Endodermal cell (in vitro differentiated cells): ENCODE data around the gene RIPK3. TPM values are rescaled to one million over a fixed set of nuclear protein-coding genes. Genes with fewer than 3 reads are reported as not detected.
A peak's percentile ranks its signal among the peaks of the same experiment; 100 is the strongest.

Experiments
- DNase-seq: peaks from one replicate; pipeline ENCODE4 v3.0.0-alpha.2; 2017
- H3K27ac ChIP-seq: 2 replicates; pipeline ENCODE4 v1.5.1; 2013; ENCODE audit warnings: mild to moderate bottlenecking, low read depth, low read length, moderate library complexity
- H3K27me3 ChIP-seq: 2 replicates; pipeline ENCODE4 v1.6.1; 2013; ENCODE audit warnings: mild to moderate bottlenecking, low read length, moderate library complexity; ENCODE audit not compliant: insufficient read depth, control insufficient read depth, poor library complexity, severe bottlenecking
- H3K36me3 ChIP-seq: 2 replicates; pipeline ENCODE4 v1.7.0; 2013; ENCODE audit warnings: mild to moderate bottlenecking, low read length, moderate library complexity; ENCODE audit not compliant: control insufficient read depth, insufficient read depth
- H3K4me1 ChIP-seq: one replicate; pipeline ENCODE4 v1.7.0; 2013; ENCODE audit warnings: low read length; ENCODE audit not compliant: control insufficient read depth, insufficient read depth
- H3K4me3 ChIP-seq: 2 replicates; pipeline ENCODE4 v1.5.1; 2013; ENCODE audit warnings: mild to moderate bottlenecking, low read length, moderate library complexity
- H3K9ac ChIP-seq: 2 replicates; pipeline ENCODE4 v1.6.1; 2013; ENCODE audit warnings: mild to moderate bottlenecking, low read length, moderate library complexity; ENCODE audit not compliant: poor library complexity, severe bottlenecking; ENCODE audit errors: extremely low read depth
- H3K9me3 ChIP-seq: 2 replicates; pipeline ENCODE4 v1.6.1; 2013; ENCODE audit warnings: mild to moderate bottlenecking, low read length, moderate library complexity; ENCODE audit not compliant: control insufficient read depth
- H3K27ac Mint-ChIP-seq: 2 replicates; pipeline ENCODE4 v1.8.0; 2020; ENCODE audit warnings: mixed read lengths
- H3K27me3 Mint-ChIP-seq: 2 replicates; pipeline ENCODE4 v1.8.0; 2021; ENCODE audit warnings: mild to moderate bottlenecking, mixed read lengths; ENCODE audit not compliant: insufficient read depth
- H3K36me3 Mint-ChIP-seq: 2 replicates; pipeline ENCODE4 v1.8.0; 2020; ENCODE audit warnings: low read depth, mixed read lengths
- H3K4me1 Mint-ChIP-seq: 2 replicates; pipeline ENCODE4 v1.8.0; 2020; ENCODE audit warnings: mixed read lengths
- H3K4me3 Mint-ChIP-seq: 2 replicates; pipeline ENCODE4 v1.8.0; 2020; ENCODE audit warnings: mild to moderate bottlenecking, moderate library complexity, mixed read lengths
- H3K9me3 Mint-ChIP-seq: 2 replicates; pipeline ENCODE4 v1.8.0; 2020; ENCODE audit warnings: mild to moderate bottlenecking, mixed read lengths
- WGBS, 2 experiments: methylation state at CpG; one replicate each; pipeline versions ENCODE4 v1.1.5 to v1.1.7; 2013; ENCODE audit warnings: missing lambda C conversion rate in 2 of 2, mixed read lengths in 1 of 2; ENCODE audit not compliant: insufficient coverage in 1 of 2, insufficient read length in 1 of 2; 5-methylcytosine and 5-hydroxymethylcytosine counted together
- total RNA-seq, 2 donors: library from RNA; stranded (reverse); fragmentation: NEBNext Ultra II Directional in 1 of 2; extraction: Animal tissue kit (Norgen Biotek cat#: 25700) in 1 of 2; gene quantifications; 2 replicates in 1 of 2; 3 replicates in 1 of 2; pipeline ENCODE4 v1.2.1, GENCODE V29; 2021
- TF ChIP-seq, protein P1 (sequence below): fragments of 200-600 bp; sonication (generic); conservative IDR thresholded peaks from 2 replicates; pipeline ENCODE4 v1.5.0; 2021; ENCODE audit warnings: antibody characterized with exemption, mild to moderate bottlenecking

Gene RIPK3
- total RNA-seq, 2 donors from 2014 or later = not detected

DNA sequence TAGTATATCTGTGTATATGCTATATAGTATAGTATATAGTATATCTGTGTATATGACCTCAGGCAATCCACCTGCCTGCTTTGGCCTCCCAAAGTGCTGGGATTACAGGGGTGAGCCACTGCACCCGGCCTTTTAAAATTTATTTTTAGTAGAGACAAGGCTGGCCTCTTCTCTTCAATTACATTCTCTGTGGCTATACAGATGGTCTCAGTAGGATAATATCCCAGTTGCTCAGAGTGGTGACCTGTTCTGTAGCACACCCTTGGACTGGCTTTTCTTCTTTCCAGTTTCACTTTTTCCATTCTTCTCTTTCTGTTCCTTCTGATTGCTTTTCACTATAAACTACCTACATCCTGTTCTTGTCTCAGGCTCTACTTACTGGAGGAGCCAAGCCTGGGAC lies 25.1 kb upstream of the RIPK3 start:
- Mint-ChIP-seq H3K4me3 (no peak overlapping the region), H3K9me3 (peaks cover 6% of the 10 kb centered on the region), H3K27me3 (peaks cover 43% of the 10 kb centered on the region), H3K27ac (no peak overlapping the region), H3K4me1 (peaks cover 8% of the 10 kb centered on the region), H3K36me3 (no peaks in the 10 kb centered on the region)
- 100% methylated on average over 1 of the region's 1 CpG; no CpG with 5 or more reads in 1 of the 2 experiments for WGBS, 2 experiments
- Histone ChIP-seq H3K36me3 (no peaks in the 10 kb centered on the region), H3K9me3 (peaks cover 4% of the 10 kb centered on the region), H3K27me3 (peaks cover 34% of the 10 kb centered on the region), H3K4me3 (no peak overlapping the region), H3K27ac (no peak overlapping the region), H3K9ac (no peak overlapping the region), H3K4me1 (no peaks in the 10 kb centered on the region)
- peak; percentile 23 for DNase-seq
- TF ChIP-seq, protein P1, sequence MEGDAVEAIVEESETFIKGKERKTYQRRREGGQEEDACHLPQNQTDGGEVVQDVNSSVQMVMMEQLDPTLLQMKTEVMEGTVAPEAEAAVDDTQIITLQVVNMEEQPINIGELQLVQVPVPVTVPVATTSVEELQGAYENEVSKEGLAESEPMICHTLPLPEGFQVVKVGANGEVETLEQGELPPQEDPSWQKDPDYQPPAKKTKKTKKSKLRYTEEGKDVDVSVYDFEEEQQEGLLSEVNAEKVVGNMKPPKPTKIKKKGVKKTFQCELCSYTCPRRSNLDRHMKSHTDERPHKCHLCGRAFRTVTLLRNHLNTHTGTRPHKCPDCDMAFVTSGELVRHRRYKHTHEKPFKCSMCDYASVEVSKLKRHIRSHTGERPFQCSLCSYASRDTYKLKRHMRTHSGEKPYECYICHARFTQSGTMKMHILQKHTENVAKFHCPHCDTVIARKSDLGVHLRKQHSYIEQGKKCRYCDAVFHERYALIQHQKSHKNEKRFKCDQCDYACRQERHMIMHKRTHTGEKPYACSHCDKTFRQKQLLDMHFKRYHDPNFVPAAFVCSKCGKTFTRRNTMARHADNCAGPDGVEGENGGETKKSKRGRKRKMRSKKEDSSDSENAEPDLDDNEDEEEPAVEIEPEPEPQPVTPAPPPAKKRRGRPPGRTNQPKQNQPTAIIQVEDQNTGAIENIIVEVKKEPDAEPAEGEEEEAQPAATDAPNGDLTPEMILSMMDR = no peak

DNA sequence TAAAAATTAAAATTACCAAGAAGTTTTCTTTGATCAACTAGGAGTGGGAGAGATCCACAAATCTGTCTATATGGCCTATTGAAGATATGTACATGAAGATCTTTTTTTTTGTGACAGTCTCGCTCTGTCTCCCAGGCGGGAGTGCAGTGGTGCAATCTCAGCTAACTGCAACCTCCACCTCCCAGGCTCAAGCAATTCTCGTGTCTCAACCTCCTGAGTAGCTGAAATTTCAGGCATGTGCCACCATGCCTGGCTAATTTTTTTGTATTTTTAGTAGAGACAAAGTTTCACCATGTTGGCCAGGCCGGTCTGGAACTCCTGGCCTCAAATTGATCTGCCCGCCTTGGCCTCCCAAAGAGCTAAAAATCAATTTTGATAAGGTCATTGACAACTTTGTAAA lies 23.6 kb upstream of the RIPK3 start:
- Histone ChIP-seq H3K4me1 (no peaks in the 10 kb centered on the region), H3K9me3 (peaks cover 8% of the 10 kb centered on the region), H3K9ac (no peak overlapping the region), H3K4me3 (no peak overlapping the region), H3K36me3 (no peaks in the 10 kb centered on the region), H3K27me3 (peaks cover 39% of the 10 kb centered on the region), H3K27ac (no peak overlapping the region)
- Mint-ChIP-seq H3K4me3 (no peak overlapping the region), H3K4me1 (peaks cover 8% of the 10 kb centered on the region), H3K27ac (no peak overlapping the region), H3K27me3 (peaks cover 52% of the 10 kb centered on the region), H3K36me3 (no peaks in the 10 kb centered on the region), H3K9me3 (peaks cover 6% of the 10 kb centered on the region)
- TF ChIP-seq, protein P1 = no peak
- no peak for DNase-seq
- 89 to 91% methylated on average over 5 of the region's 5 CpGs for WGBS, 2 experiments

DNA sequence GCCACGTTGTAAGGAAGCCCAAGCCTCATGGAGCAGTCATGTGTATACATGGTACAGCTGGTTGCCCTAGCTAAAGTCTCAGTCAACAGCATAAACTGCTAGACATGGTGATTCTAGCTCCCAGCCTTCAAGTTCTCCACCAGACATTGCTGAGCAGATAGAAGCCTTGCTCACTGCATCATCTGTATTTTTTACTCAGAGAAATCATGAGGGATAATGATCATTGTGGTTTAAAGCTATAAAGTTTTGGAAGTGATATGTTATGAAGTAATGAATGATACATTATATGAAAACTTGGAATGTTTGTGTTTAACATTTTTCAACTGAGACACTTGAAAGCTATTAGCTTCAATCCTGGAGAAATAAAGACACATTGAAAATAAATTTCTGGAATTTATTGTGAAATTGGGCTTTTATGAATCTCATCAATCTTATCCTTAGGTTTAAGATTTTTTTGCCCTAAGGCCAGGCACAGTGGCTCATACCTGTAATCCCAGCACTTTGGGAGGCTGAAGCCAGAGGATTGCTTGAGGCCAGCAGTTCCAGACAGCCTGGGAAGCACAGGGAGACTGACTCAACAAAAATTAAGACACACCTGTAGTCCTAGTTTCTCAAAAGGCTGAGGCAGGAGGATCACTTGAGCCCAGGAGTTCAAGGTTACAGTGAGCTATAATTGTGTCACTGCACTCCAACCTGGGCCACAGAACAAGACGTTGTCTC lies 22.6 kb upstream of the RIPK3 start:
- Histone ChIP-seq H3K36me3 (no peaks in the 10 kb centered on the region), H3K27me3 (peaks cover 44% of the 10 kb centered on the region), H3K27ac (no peak overlapping the region), H3K4me3 (no peak overlapping the region), H3K9ac (no peak overlapping the region), H3K4me1 (no peaks in the 10 kb centered on the region), H3K9me3 (peaks cover 8% of the 10 kb centered on the region)
- 21 to 33% methylated on average over 1 of the region's 2 CpGs for WGBS, 2 experiments
- Mint-ChIP-seq H3K36me3 (no peaks in the 10 kb centered on the region), H3K4me3 (no peak overlapping the region), H3K4me1 (peaks cover 8% of the 10 kb centered on the region), H3K27me3 (peaks cover 62% of the 10 kb centered on the region), H3K27ac (no peak overlapping the region), H3K9me3 (peaks cover 6% of the 10 kb centered on the region)
- TF ChIP-seq, protein P1 = no peak
- DNase-seq = peak; percentile 14
